ENCODE data around the gene SLC10A7.

- TF ChIP-seq ZNF3 (CRISPR knock-in tag; IDR thresholded peaks at IDR 0.05) (no peak), FOXO1 (CRISPR knock-in tag; IDR thresholded peaks at IDR 0.05) (no peak), ZNF615 (CRISPR knock-in tag; IDR thresholded peaks at IDR 0.05; ENCODE audit: borderline replicate concordance) (no peak), HCFC1 (IDR thresholded peaks at IDR 0.05; ENCODE audit: low read depth, low read length) (no peak), KLF6 (CRISPR knock-in tag; IDR thresholded peaks at IDR 0.05) (no peak), KMT2A (CRISPR knock-in tag; IDR thresholded peaks at IDR 0.05) (no peak)
These were observed 229.2 kb downstream of the SLC10A7 start for GRCh38 chr4:146292508-146292907.

Measured in HepG2 (cell line).